GM21447 (cell line): Measurements from ENCODE around the gene CEP126.
"Not testable (repeated sequence)": the region's sequence is repeated elsewhere in the genome, so short reads cannot be mapped to it uniquely, and the experiment has no call there.

ENCODE experiments used
- ATAC-seq: cut with Tn5 transposase; IDR thresholded peaks from one replicate; pipeline ENCODE4 v1.9.1; 2021; ENCODE audit not compliant: unreplicated experiment

The CEP126 gene

DNA sequence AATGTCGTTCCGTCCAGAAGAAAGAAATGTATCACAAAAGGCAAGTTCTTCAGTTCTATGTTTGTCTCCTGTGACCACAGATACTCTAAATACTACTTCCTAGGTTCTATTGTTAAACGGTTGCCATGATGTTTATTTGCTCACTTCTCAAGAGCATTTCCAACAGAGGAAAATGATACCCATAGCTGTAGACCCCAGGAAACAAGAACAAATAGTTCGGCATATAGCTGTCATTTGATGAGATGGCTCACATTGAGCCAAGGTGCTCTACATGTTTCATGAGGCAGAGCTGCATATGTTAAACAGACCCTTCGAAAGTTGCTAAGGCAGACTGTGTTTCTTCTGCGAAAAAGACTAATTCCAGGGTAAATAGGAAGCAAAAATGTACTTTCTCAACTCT lies 16.9 kb downstream of the CEP126 start:
- no peak for ATAC-seq

DNA sequence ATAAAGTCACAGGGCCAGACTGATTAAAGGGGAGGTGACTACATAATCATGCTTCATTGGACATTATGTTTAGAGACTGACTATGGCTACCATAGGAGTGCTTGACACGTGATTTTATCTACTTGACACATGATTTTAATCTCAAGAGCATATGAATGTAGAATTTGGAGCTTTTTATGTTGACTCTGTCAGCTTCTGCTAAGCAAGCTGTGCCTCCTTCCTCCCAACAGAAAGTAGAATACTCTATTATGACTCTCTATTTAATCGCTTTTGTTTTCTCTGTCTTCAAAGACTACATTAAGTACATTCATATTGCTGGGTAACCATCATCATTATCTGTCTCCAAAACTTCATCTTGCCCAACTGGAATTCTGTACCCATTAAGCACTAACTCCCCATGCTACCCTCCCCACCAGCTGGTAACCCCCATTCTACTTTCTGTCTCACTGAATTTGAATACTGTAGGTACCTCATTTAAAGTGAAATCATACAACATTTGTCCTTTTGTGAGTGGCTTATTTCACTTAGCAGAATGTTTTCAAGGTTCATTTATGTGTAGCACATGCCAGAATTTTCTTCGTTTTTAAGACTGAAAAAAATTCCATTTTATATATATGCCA lies 26.2 kb downstream of the CEP126 start:
- ATAC-seq, result no peak

DNA sequence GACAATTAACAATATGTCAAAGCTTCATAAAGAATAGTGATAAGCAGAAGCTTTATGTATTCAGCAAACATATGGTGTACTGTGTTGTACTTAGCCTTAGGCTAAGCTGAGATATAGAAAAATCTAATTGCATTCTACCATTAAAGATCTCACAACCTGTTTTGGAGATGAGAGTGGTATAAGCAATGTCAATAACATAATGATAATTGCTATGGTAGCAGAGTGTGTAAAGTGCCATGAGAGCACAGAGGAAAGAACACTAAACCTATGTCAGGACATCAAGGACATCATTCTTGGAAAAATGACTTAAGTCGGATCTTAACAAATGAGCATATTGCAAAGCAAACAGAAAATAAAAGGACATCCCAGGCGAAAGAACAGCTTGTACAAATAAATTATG lies 30.1 kb downstream of the CEP126 start:
- no peak for ATAC-seq

DNA sequence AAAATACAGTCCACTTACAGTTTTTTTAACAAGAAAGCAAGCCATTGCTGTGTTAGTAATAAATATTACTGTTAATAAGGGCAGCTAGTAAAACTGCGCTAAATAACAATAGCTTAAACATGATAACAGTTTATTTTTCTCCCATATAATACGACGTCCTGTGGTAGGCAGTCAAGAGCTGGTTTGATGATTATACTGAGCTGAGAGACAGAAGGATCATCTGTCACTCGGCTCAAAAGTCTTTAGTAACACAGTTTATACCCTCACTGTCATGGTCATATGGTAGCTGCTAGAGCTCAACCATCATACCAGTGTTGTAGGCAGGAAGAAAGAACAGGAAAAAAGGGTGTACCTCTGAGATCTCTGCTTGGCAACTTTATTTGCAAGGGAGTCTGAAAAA lies 30.6 kb downstream of the CEP126 start:
- no peak for ATAC-seq

DNA sequence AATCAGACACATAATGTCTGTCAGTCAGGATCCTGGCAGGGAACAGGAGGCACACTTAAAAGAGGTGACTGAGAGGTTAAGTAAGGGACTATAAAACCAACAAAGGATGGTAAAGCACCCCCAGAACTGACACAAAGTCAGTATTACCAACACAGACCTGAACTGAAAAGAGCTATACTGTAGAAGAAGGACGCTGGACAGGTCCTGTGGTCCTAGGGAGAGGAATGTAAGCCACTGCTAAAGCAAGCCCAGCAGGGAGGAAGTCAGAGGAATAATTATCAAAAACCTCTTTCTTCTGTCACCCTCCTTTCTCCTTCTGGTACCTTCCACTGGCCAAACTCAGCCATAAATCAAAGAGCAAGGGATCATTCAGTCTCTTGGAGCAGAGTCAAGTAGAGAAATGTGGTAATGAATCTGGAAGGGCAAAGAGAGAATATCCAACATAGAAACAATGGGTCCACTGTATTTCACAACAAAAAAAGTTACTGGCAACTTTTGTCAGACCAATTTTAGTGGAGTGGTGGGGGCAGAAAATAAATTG lies 34.9 kb downstream of the CEP126 start:
- no peak for ATAC-seq

DNA sequence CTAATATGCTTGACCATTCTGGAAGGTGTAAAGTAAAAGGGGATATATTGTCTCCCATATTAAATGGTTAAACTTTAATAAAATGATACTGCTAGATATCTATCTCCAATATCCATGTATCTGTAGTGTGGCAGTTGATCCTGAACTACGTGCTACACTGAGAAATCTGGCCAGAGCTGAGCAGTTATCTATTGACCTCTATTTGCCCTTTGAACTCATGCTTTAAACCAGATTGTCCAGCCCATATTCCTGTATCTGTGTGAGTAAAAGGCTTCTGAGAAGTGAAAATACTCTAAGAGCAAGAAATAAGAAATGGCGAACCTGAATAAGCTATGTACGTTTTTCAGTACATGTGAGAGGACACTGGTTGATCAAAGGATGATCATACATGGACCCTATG lies 40.5 kb downstream of the CEP126 start:
- no peak for ATAC-seq

DNA sequence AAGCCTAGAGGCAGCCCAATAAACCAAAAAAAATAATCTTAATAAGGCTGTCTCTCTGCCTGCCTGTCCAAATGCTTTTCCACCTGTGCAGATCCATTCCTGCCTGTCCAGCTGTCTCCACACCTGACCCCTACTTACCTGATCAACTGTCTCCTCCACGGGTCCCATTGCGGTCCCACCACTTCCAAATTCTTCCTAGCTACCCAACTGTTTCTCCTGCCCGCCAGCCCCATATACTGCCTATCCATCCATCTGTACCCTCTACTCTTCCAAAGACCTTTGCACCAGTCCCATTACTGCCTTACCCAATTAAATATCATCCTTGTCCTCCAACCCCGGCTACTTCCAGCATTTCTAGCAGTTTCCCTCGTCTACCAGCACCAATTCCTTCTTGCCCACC lies 40.9 kb downstream of the CEP126 start:
- ATAC-seq, result no peak

DNA sequence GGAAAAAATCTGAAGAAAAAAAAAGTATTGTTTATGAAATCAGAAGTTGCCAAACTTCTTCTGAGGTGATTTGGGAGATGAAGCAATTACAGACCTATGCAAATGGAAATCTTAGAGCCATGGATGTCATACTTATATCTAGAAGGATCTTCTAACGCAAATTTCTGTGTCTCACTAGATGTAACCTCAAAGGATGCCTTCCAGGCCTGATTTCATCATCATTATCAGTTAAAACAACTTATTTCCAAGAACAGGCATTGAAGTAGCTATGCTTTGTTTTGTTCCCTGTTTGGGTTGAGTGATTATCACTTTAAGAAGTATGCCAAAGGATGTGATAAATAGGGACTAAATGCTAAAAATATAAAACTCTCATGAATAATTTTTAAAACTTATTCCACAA lies 45.4 kb downstream of the CEP126 start:
- no peak for ATAC-seq

DNA sequence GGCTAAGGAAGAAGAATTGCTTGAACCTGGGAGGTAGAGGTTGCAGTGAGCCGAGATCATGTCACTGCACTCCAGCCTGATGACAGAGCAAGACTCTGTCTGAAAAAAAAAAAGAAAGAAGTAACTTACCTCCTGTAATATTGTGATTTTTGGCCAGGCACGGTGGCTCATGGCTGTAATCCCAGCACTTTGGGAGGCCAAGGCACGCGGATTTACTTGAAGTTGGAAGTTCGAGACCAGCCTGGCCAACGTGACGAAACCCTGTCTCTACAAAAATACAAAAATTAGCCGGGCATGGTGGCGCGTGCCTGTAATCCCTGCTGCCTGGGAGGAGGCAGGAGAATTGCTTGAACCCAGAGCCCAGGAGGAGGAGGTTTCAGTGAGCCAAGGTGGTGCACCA lies 49.4 kb downstream of the CEP126 start:
- ATAC-seq, result not testable (repeated sequence)

DNA sequence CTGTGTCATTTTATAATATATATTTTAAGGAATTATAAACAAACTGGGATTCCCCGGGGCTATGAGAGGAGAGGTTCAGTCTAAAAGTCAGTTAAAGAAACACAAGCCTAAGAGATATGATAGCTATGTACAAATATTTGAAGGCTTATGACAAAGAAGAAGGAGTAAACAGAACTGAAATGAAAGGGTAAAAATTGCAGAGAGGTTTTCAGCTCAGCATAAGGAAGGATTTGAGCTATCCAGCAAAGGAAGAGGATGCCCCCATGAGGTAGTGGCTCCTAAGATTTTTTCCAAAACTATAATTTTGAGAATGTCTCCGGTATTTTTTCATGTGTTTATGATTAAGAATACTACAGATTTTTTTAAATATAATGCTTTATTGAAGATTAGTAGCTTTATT lies 59.4 kb downstream of the CEP126 start:
- ATAC-seq, result no peak

DNA sequence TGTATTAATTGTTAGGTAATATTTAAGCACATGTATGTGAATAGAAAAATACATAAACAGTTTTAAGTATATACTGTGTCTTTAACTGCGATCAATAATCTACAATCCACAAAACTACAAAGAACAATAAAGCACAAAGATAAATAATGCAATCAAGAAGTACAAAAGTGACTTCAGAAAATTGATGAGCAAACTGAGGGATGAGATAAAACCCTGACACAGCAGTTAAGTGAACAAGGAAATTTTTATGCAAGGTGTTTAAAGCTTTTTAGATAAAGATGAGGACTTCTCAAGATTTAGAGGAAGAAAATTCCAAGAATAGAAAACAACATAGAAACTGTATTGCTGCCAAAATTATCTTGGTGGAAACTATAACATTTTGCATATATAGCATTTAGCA lies 60.0 kb downstream of the CEP126 start:
- no peak for ATAC-seq

DNA sequence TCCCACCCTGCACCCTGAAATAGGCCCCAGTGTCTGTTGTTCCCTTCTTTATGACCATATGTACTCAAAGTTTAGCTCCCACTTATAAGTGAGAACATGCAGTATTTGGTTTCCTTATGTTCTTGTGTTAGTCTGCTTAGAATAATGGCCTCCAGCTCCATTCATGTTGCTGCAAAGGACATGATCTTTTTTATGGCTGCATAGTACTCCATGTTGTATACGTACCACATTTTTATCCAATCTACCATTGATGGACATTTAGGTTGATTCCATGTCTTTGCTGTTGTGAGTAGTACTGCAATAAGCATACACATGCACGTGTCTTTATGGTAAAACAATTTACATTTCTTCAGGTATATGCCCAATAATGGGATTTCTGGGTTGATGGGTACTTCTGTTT lies 60.9 kb downstream of the CEP126 start:
- no peak for ATAC-seq

DNA sequence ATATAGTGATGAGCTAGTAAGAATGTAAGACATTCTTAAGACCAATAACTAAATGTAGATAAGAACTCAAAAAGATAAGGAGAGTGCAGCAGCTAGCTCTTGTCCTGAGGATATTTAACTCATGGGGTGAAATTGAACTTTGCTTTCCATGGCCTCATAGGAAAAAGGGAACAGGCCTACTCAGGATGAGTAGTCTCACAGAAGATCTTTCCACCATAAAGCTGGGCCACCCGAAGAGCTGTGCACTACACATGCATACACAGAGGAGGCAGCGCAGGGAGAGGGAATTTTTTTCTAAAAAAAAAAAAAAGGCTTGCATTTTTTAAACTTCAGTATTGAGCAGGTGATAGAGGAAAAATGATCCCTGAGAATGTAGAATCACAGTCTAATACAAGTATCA lies 72.6 kb downstream of the CEP126 start:
- no peak for ATAC-seq

DNA sequence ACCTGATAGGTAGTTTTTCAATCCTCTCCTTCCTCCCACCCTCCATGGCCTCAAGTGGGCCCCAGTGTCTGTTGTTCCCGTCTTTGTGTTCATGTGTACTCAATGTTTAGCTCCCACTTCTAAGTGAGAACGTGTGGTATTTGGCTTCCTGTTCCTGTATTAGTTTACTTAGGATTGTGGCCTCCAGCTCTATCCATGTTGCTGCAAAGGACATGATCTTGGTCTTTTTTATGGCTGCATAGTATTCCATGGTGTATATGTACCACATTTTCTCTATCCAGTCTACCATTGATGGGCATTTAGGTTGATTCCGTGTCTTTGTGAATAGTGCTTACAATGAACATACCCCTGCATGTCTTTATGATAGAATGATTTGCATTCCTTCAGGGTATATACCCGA lies 78.4 kb downstream of the CEP126 start:
- no peak for ATAC-seq

DNA sequence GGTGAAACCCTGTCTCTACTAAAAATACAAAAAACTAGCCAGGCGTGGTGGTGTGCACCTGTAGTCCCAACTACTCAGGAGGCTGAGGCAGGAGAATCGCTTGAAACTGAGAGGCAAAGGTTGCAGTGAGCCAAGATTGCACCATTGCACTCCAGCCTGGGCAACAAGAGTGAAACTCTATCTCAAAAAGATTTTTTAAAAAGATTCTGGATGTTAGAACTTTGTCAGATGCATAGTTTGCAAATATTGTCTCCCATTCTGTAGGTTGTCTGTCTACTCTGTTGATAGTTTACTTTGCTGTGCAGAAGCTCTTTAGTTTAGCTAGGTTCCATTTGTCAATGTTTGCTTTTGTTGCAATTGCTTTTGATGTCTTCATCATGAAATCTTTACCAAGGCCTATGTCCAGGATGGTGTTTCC lies 79.3 kb downstream of the CEP126 start:
- ATAC-seq, result not testable (repeated sequence)

DNA sequence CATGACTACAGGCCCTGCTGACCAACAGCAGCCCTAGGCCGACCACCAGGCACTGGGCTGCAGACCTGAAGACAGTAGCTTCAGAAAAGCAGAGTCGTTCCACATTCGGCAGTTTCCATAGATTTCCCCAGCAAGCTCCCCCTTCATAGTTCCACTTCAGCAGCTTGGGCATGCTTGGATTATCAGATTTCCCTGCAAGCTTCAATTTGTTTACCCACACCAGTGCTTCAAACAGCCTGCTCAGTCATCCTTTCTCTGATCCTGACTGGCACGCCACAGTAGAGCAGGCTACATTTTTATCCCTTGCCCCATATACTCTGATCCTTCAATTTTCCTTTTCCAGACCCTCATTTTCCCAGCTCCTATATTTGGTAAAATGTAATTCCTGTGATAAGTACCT lies 81.3 kb downstream of the CEP126 start:
- no peak for ATAC-seq

DNA sequence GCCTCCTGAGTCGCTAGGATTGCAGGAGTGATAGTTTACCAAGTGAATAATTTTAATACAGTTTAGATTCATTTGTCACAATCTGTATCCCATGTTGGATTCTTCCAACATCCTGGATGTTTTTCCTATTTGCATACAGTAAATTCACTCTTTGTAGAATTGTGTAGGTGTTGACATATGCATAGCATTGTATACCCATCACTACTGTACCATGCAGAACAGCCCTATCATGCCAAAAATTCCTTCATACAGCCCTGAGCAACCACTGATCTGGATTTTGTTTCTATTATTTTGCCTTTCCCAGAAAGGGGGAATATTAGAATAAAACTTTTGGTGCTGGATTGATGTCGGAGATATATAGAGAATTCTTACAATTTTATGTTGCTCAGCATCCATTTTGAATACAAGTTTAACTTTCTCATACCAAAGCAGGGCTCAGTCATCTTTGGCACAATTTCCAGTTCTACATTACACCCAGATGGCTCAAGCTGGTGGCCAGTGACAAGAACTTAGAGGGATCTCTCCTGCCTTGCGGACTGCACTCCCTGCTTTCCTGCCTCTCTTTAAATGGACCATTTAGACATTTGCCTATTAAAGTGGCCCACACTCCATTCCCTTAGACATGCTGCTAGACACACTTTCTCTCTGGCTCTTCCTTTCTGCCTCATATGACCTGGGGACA lies 87.0 kb downstream of the CEP126 start:
- ATAC-seq, result no peak

DNA sequence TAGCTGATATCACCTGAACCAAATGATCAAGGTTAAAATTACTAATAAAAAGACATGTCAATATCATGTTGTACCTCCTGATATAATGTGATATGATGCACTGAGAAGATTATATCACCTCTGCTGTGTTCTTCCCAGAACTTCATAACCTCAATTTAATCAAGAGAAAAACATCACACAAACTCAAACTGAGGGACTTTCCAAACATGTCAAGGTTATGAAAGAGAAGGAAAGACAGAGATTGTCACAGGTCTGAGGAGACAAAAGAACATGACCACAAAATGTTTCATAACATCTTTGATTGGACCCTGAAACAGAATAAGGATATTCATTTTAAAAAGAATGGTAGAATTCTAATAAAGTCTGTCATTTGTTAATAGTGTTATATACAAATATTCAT lies 89.4 kb downstream of the CEP126 start:
- ATAC-seq, result no peak

DNA sequence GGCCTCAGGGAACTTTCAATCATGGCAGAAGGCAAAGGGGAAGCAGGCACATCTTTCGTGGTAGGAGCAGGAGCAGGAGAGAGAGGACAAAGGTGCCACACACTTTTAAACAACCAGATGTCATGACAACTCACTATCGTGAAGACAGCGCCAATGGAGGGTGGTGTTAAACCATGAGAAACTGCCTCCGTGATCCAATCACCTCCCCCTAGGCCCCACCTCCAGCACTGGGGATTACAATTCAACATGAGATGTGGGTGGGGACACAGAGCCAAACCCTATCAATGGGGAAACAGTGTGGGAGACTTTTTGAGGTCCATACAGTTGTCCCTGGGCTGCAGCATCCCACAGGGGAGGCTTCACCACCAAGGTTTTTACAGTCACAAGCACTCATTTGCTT lies 90.5 kb downstream of the CEP126 start:
- ATAC-seq, result no peak

DNA sequence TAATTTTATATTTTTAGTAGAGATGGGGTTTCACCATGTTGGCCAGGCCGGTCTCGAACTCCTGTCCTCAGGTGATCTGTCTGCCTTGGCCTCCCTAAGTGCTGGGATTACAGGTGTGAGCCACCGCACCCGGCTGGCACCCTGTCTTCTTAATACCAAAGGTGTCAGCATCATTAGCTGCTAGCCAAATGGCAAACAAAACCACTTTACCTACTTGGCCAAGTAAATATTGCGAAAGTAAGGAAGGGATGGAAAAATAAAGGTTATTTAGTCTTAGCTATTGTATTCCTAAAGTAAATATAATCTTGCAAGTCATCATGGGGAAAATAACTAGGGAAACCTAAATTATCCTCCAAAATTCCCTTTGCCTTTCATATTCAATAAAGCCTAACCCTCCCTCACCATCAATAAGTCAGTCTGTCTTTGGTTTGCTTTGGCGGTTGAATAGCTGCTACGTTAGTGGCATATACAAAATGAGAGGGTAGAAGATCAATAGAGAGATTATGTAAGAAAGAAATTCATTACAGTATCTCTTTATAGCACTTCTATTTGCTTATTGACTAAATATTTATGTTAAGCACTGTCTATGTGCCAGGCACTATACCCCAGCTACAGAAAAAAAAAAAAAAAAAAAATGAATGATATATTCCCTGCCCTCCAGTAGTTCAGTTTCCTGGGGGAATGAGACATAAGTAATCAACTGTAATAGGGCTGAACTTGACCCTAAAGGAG lies 92.2 kb downstream of the CEP126 start:
- ATAC-seq, result no peak

DNA sequence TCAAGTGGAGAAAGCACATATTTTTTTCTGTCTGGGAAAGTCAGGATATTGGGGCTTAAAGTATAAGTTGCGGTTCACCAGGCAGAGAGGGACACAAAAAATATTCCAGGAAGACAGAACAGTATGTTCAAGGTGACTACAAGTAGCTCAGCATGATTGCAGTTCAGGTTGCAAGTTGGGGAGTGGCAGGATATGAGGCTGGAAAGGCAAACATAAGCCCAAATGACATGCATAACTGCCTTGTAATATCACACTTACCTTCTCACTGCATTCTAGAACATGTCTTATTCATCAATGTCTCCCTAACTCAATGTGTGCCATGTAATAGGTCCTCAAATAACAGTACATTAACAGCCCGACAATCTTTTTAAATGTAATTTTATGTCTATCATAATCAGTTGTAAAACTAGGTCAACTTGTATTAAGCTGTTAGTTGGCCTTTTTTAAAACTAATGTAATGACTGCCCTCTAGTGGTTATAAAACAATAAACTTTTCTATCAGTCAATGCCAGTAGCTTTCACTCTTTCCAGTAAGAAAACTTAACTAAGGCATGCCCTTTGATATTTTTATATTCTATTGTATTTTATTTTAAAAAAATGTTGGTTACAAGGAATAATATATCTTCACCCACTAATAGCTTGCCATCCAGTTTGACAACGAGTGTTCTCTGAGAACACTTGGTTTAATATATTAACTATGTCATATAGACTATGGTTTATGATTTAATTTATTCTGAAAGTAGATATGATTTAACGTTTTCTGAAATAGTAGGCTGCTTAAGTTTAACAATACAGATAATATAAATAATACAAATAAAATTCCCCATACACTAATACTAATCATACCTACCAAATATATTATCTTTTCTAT lies 93.0 kb downstream of the CEP126 start:
- peak; percentile 75 for ATAC-seq
